Measurements from ENCODE around the gene TRAIP. TPM values are rescaled to one million over a fixed set of nuclear protein-coding genes. Genes with fewer than 3 reads are reported as not detected.

TRAIP gene
- total and polyA plus RNA-seq, 2 donors (not counting 1 experiment from before 2014, with no cell fraction given), result 2.0 to 2.5 TPM

DNA sequence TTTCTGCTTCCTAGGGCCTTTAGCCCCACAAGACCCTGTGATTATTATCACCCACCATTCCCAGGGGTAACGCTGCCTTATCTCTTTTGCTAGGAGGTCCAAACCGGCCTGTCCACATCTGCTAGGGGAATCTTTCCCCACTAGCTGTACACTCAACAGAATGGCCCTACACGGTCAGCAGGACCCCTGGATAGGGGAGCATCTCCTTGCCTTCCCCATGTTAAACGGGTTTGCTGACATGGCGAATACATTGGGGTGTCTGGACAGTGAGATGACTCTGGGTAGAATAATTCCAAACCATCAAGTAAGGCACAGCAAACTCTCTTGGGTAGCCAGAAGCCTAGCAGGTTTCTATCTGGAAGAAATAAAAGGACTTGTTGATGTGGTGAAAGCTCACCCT, 702 bp downstream of the TRAIP start:
- Histone ChIP-seq H3K27ac (ENCODE audit: insufficient read depth, low read length) (peak overlapping the region; percentile 39), H4K20me1 (ENCODE audit: control insufficient read depth, extremely low read depth, insufficient read depth, low read length) (no peaks in the 10 kb centered on the region), H3K9ac (ENCODE audit: insufficient read depth, low read length) (no peak overlapping the region), H3K4me2 (ENCODE audit: extremely low read depth, insufficient read depth, low read length) (peak overlapping the region; percentile 87), H3K4me3 (replicated peaks in 1 of 4; ENCODE audit: control extremely low read depth in 1 of 4, insufficient read depth in 1 of 4, low read depth in 3 of 4, low read length in 4 of 4) (peak overlapping the region; percentile 66 to 74 (median 70)), H3K79me2 (ENCODE audit: control insufficient read depth, insufficient read depth, low read length) (peaks cover 8% of the 10 kb centered on the region), H3K4me1 (ENCODE audit: control insufficient read depth, extremely low read depth, insufficient read depth, low read length) (peaks cover 3% of the 10 kb centered on the region), H3K9me3 (ENCODE audit: control insufficient read depth, insufficient read depth, low read depth, low read length) (no peaks in the 10 kb centered on the region), H3K36me3 (ENCODE audit: control insufficient read depth, insufficient read depth, low read length) (no peaks in the 10 kb centered on the region), H2AFZ (ENCODE audit: low read length) (peak overlapping the region; percentile 99), H3K27me3 (ENCODE audit: control insufficient read depth, insufficient read depth, low read length) (no peaks in the 10 kb centered on the region)
- DNase-seq (ENCODE audit: low read depth in 2 of 2), result no peak
- TF ChIP-seq EZH2 (IDR thresholded peaks at IDR 0.05; ENCODE audit: low read length, missing control alignments), result no peak
- TF ChIP-seq, protein P1, sequence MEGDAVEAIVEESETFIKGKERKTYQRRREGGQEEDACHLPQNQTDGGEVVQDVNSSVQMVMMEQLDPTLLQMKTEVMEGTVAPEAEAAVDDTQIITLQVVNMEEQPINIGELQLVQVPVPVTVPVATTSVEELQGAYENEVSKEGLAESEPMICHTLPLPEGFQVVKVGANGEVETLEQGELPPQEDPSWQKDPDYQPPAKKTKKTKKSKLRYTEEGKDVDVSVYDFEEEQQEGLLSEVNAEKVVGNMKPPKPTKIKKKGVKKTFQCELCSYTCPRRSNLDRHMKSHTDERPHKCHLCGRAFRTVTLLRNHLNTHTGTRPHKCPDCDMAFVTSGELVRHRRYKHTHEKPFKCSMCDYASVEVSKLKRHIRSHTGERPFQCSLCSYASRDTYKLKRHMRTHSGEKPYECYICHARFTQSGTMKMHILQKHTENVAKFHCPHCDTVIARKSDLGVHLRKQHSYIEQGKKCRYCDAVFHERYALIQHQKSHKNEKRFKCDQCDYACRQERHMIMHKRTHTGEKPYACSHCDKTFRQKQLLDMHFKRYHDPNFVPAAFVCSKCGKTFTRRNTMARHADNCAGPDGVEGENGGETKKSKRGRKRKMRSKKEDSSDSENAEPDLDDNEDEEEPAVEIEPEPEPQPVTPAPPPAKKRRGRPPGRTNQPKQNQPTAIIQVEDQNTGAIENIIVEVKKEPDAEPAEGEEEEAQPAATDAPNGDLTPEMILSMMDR (conservative IDR thresholded peaks at IDR 0.05 in 1 of 2, IDR thresholded peaks at IDR 0.05 in 1 of 2; ENCODE audit: low read depth in 1 of 2, low read length in 2 of 2), result no peak

DNA sequence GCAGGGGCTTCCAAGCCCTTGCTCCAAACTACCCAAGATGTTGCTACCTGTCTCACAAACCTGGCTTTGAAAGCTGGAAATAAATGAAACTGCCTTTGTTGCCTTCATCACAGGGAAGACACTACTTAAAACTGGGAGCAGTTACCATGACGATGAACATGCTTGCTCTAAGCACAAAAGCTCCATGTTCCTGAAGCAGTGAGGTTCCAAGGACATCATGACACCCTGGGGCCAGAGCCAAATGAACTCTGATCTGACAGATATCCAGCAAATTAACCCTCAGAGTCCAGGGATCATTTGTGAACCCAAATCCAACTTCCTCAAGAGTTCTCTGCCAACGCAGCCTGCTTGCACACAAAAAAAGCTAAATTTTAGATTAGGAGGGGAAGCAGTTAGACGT, 10.7 kb downstream of the TRAIP start:
- H3K79me2 ChIP-seq (ENCODE audit: control insufficient read depth, insufficient read depth, low read length), result no peaks in the 10 kb centered on the region
- TF ChIP-seq, protein P1 (conservative IDR thresholded peaks at IDR 0.05 in 1 of 2, IDR thresholded peaks at IDR 0.05 in 1 of 2; ENCODE audit: low read depth in 1 of 2, low read length in 2 of 2), result no peak
- TF ChIP-seq EZH2 (IDR thresholded peaks at IDR 0.05; ENCODE audit: low read length, missing control alignments), result no peak
- no peaks in the 10 kb centered on the region for H3K9me3 ChIP-seq (ENCODE audit: control insufficient read depth, insufficient read depth, low read depth, low read length)
- H3K4me3 ChIP-seq (replicated peaks in 1 of 4; ENCODE audit: control extremely low read depth in 1 of 4, insufficient read depth in 1 of 4, low read depth in 3 of 4, low read length in 4 of 4), result no peak overlapping the region
- no peaks in the 10 kb centered on the region for H3K4me1 ChIP-seq (ENCODE audit: control insufficient read depth, extremely low read depth, insufficient read depth, low read length)
- no peak overlapping the region for H3K4me2 ChIP-seq (ENCODE audit: extremely low read depth, insufficient read depth, low read length)
- no peaks in the 10 kb centered on the region for H3K36me3 ChIP-seq (ENCODE audit: control insufficient read depth, insufficient read depth, low read length)
- no peaks in the 10 kb centered on the region for H4K20me1 ChIP-seq (ENCODE audit: control insufficient read depth, extremely low read depth, insufficient read depth, low read length)
- no peaks in the 10 kb centered on the region for H3K27me3 ChIP-seq (ENCODE audit: control insufficient read depth, insufficient read depth, low read length)
- no peak overlapping the region for H3K27ac ChIP-seq (ENCODE audit: insufficient read depth, low read length)
- no peak overlapping the region for H3K9ac ChIP-seq (ENCODE audit: insufficient read depth, low read length)
- H2AFZ ChIP-seq (ENCODE audit: low read length), result no peak overlapping the region
- DNase-seq (ENCODE audit: low read depth in 2 of 2), result no peak

DNA sequence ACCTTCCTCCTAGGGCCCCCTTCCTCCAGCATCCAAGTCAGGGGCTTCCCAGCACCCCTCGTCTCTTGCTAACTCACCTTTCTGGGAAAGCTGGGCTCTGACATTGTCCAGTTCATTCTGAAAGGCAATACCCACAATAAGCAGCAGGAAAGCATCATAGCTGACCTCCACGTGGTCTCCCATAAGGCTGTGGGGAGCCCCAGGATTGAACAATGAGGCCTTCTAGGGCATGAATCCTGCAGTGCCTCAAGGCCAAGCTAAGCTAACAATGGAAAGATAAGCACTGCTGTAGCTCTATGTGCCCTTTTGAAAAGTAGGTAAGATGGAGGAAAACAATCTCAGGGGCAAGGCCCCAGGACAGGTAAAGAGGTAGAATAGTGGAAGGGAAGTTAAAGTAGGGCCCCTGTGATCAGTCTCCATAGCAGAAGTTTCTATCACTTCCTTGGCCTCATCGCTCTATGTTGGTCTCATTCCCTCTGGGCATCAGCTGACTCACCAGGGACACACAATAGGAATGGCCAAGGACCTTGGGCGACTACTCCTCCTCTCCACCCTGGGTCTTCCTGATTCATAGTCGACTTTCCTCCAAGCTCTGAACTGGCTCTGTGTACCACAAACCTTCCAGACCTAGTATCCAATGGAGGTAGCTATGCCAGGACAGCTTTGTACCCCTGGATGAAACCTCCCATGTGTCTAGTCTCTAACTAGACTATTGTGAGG, 11.7 kb downstream of the TRAIP start:
- H3K9me3 ChIP-seq (ENCODE audit: control insufficient read depth, insufficient read depth, low read depth, low read length), result no peaks in the 10 kb centered on the region
- TF ChIP-seq, protein P1 (conservative IDR thresholded peaks at IDR 0.05 in 1 of 2, IDR thresholded peaks at IDR 0.05 in 1 of 2; ENCODE audit: low read depth in 1 of 2, low read length in 2 of 2), result no peak
- TF ChIP-seq EZH2 (IDR thresholded peaks at IDR 0.05; ENCODE audit: low read length, missing control alignments), result no peak
- H4K20me1 ChIP-seq (ENCODE audit: control insufficient read depth, extremely low read depth, insufficient read depth, low read length), result no peaks in the 10 kb centered on the region
- no peak overlapping the region for H3K9ac ChIP-seq (ENCODE audit: insufficient read depth, low read length)
- H3K27me3 ChIP-seq (ENCODE audit: control insufficient read depth, insufficient read depth, low read length), result no peaks in the 10 kb centered on the region
- H3K4me3 ChIP-seq (replicated peaks in 1 of 4; ENCODE audit: control extremely low read depth in 1 of 4, insufficient read depth in 1 of 4, low read depth in 3 of 4, low read length in 4 of 4), result no peak overlapping the region
- no peak overlapping the region for H3K4me2 ChIP-seq (ENCODE audit: extremely low read depth, insufficient read depth, low read length)
- no peak for DNase-seq (ENCODE audit: low read depth in 2 of 2)
- H3K4me1 ChIP-seq (ENCODE audit: control insufficient read depth, extremely low read depth, insufficient read depth, low read length), result peaks cover 5% of the 10 kb centered on the region
- H3K79me2 ChIP-seq (ENCODE audit: control insufficient read depth, insufficient read depth, low read length), result no peaks in the 10 kb centered on the region
- no peaks in the 10 kb centered on the region for H3K36me3 ChIP-seq (ENCODE audit: control insufficient read depth, insufficient read depth, low read length)
- no peak overlapping the region for H2AFZ ChIP-seq (ENCODE audit: low read length)
- no peak overlapping the region for H3K27ac ChIP-seq (ENCODE audit: insufficient read depth, low read length)
